Neural cell (in vitro differentiated cells): ENCODE measurements around the gene PID1. TPM values are rescaled to one million over a fixed set of nuclear protein-coding genes. Genes with fewer than 3 reads are reported as not detected.

Experiments used
- H2AFZ ChIP-seq: fragments of 200-600, 300-800 bp; sonication (generic), shearing (Covaris generic); 2 replicates; pipeline ENCODE4 v1.6.0; 2014; ENCODE audit warnings: low read depth, mild to moderate bottlenecking, antibody characterized with exemption, low read length, moderate library complexity
- H3F3A ChIP-seq: fragments of 200-600 bp; shearing (Covaris generic); 2 replicates; pipeline ENCODE4 v1.6.1; 2016; ENCODE audit warnings: mild to moderate bottlenecking, moderate library complexity, mixed read lengths, antibody characterized with exemption, low read length; ENCODE audit not compliant: insufficient read depth, poor library complexity, severe bottlenecking
- H3K27ac ChIP-seq: fragments of 200-600, 300-800 bp; sonication (generic), shearing (Covaris generic); 2 replicates; pipeline ENCODE4 v1.5.1; 2014; ENCODE audit warnings: mild to moderate bottlenecking, low read length, moderate library complexity
- H3K27me3 ChIP-seq: fragments of 300-800, 200-600 bp; sonication (generic), shearing (Covaris generic); 2 replicates; pipeline ENCODE4 v1.6.0; 2014; ENCODE audit warnings: mild to moderate bottlenecking, low read depth, low read length, moderate library complexity; ENCODE audit not compliant: insufficient read depth
- H3K36me3 ChIP-seq: fragments of 300-800, 200-600 bp; sonication (generic), shearing (Covaris generic); 2 replicates; pipeline ENCODE4 v1.5.1; 2014; ENCODE audit warnings: mild to moderate bottlenecking, antibody characterized with exemption, low read length, moderate library complexity; ENCODE audit not compliant: insufficient read depth
- H3K4me2 ChIP-seq: fragments of 300-800, 200-600 bp; sonication (generic), shearing (Covaris generic); 2 replicates; pipeline ENCODE4 v1.6.0; 2014; ENCODE audit warnings: mild to moderate bottlenecking, low read length
- H3K4me3 ChIP-seq: fragments of 300-800, 200-600 bp; sonication (generic), shearing (Covaris generic); 2 replicates; pipeline ENCODE4 v1.5.1; 2014; ENCODE audit warnings: mild to moderate bottlenecking, low read length, moderate library complexity
- H3K79me2 ChIP-seq: fragments of 200-600 bp; shearing (Covaris generic); replicated peaks from 2 replicates; pipeline ENCODE4 v1.6.0; 2014; ENCODE audit warnings: mild to moderate bottlenecking, low read length, moderate library complexity; ENCODE audit not compliant: insufficient read depth
- H3K9ac ChIP-seq: fragments of 300-800, 200-600 bp; sonication (generic), shearing (Covaris generic); 2 replicates; pipeline ENCODE4 v1.6.1; 2016; ENCODE audit warnings: mild to moderate bottlenecking, low read length, mixed read lengths
- H3K9me2 ChIP-seq: fragments of 200-600 bp; shearing (Covaris generic); 2 replicates; pipeline ENCODE4 v1.6.1; 2016; ENCODE audit warnings: mild to moderate bottlenecking, low read length, mixed read lengths; ENCODE audit not compliant: insufficient read depth
- H3K9me3 ChIP-seq: fragments of 200-600, 300-800 bp; sonication (generic), shearing (Covaris generic); 2 replicates; pipeline ENCODE4 v1.6.1; 2016; ENCODE audit warnings: mild to moderate bottlenecking, mixed run types, low read length, moderate library complexity, mixed read lengths
- H4K20me1 ChIP-seq: fragments of 200-600 bp; shearing (Covaris generic); 2 replicates; pipeline ENCODE4 v1.6.1; 2016; ENCODE audit warnings: mild to moderate bottlenecking, mixed run types; ENCODE audit not compliant: insufficient read depth
- CTCF ChIP-seq: fragments of 450-650 bp; IDR thresholded peaks from 2 replicates; pipeline ENCODE4 v1.5.1; 2014; ENCODE audit warnings: antibody characterized with exemption, mild to moderate bottlenecking, moderate library complexity; ENCODE audit not compliant: poor library complexity, severe bottlenecking
- EP300 ChIP-seq: fragments of 450-650 bp; conservative IDR thresholded peaks from 2 replicates; pipeline ENCODE4 v1.6.1; 2014; ENCODE audit warnings: antibody characterized with exemption, mild to moderate bottlenecking, moderate library complexity; ENCODE audit not compliant: poor library complexity, severe bottlenecking
- EZH2 ChIP-seq: fragments of 200-600, 300-800 bp; shearing (Covaris generic), sonication (generic); IDR thresholded peaks from 2 replicates; pipeline ENCODE4 v1.6.1; 2014; ENCODE audit warnings: antibody characterized with exemption, low read length, borderline replicate concordance, mild to moderate bottlenecking; ENCODE audit not compliant: insufficient read depth, poor library complexity, severe bottlenecking
- MXI1 ChIP-seq: fragments of 450-650 bp; conservative IDR thresholded peaks from 2 replicates; pipeline ENCODE4 v1.6.1; 2014; ENCODE audit warnings: antibody characterized with exemption, mild to moderate bottlenecking; ENCODE audit not compliant: poor library complexity, severe bottlenecking
- POLR2AphosphoS5 ChIP-seq: IDR thresholded peaks from 2 replicates; pipeline ENCODE4 v1.6.1; 2012
- RAD21 ChIP-seq: fragments of 450-650 bp; conservative IDR thresholded peaks from 2 replicates; pipeline ENCODE4 v1.6.1; 2014; ENCODE audit warnings: antibody characterized with exemption, mild to moderate bottlenecking, moderate library complexity
- SMC3 ChIP-seq: fragments of 450-650 bp; conservative IDR thresholded peaks from 2 replicates; pipeline ENCODE4 v1.6.1; 2014; ENCODE audit warnings: antibody characterized with exemption, mild to moderate bottlenecking, moderate library complexity; ENCODE audit not compliant: poor library complexity
- TAF1 ChIP-seq: IDR thresholded peaks from 2 replicates; pipeline ENCODE4 v1.6.1; 2012; ENCODE audit warnings: low read depth
- polyA plus RNA-seq: library from polyadenylated mRNA; depleted of rRNA; stranded (reverse); fragments of >200 nt; gene quantifications from 2 replicates; pipeline ENCODE4 v1.2.3, GENCODE V29; 2014
- TF ChIP-seq, protein P1 (sequence below): IDR thresholded peaks from 2 replicates; pipeline ENCODE4 v1.6.1; 2012; ENCODE audit warnings: borderline replicate concordance

The PID1 gene
- polyA plus RNA-seq, 1 donor from 2014 or later, result 11.0 TPM

DNA sequence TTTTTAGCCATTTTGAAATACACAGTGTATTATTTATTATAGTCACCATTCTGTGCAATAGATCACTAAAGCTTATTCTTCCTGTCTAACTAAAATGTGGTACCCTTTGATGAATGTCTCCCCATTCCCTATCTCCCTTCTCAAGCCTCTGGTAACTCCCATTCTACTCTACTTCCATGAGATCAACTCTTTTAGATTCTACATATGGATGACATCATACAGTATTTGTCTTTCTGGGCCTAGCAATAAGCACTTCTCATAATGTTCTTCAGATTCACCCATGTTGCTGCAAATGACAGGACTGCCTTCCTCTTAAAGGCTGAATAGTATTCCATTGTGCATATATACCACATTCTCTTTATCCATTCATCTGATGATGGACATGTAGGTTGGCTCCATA, 210.9 kb downstream of the PID1 start:
- no peaks in the 10 kb centered on the region for H3K9me2 ChIP-seq
- TF ChIP-seq EP300, result no peak
- no peak for TF ChIP-seq TAF1
- no peak for TF ChIP-seq CTCF
- TF ChIP-seq, protein P1, sequence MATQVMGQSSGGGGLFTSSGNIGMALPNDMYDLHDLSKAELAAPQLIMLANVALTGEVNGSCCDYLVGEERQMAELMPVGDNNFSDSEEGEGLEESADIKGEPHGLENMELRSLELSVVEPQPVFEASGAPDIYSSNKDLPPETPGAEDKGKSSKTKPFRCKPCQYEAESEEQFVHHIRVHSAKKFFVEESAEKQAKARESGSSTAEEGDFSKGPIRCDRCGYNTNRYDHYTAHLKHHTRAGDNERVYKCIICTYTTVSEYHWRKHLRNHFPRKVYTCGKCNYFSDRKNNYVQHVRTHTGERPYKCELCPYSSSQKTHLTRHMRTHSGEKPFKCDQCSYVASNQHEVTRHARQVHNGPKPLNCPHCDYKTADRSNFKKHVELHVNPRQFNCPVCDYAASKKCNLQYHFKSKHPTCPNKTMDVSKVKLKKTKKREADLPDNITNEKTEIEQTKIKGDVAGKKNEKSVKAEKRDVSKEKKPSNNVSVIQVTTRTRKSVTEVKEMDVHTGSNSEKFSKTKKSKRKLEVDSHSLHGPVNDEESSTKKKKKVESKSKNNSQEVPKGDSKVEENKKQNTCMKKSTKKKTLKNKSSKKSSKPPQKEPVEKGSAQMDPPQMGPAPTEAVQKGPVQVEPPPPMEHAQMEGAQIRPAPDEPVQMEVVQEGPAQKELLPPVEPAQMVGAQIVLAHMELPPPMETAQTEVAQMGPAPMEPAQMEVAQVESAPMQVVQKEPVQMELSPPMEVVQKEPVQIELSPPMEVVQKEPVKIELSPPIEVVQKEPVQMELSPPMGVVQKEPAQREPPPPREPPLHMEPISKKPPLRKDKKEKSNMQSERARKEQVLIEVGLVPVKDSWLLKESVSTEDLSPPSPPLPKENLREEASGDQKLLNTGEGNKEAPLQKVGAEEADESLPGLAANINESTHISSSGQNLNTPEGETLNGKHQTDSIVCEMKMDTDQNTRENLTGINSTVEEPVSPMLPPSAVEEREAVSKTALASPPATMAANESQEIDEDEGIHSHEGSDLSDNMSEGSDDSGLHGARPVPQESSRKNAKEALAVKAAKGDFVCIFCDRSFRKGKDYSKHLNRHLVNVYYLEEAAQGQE, result no peak
- TF ChIP-seq RAD21, result no peak
- no peak for TF ChIP-seq SMC3
- TF ChIP-seq EZH2, result no peak
- no peak for TF ChIP-seq POLR2AphosphoS5
- no peak for TF ChIP-seq MXI1

GRCh38 chr2:229059331-229060033, 211.6 kb downstream of the PID1 start:
- Histone ChIP-seq H2AFZ (no peak overlapping the region), H3K9me2 (no peaks in the 10 kb centered on the region), H3K79me2 (no peaks in the 10 kb centered on the region), H3K9me3 (no peaks in the 10 kb centered on the region), H3K4me2 (no peak overlapping the region), H3K27me3 (no peaks in the 10 kb centered on the region), H3K9ac (no peak overlapping the region), H3K36me3 (no peaks in the 10 kb centered on the region), H3K27ac (no peak overlapping the region), H3F3A (no peaks in the 10 kb centered on the region), H4K20me1 (no peaks in the 10 kb centered on the region), H3K4me3 (no peak overlapping the region)
- no peak for TF ChIP-seq SMC3

More for the DNA sequence above, 210.9 kb downstream of the PID1 start:
- Histone ChIP-seq H3K27me3 (no peaks in the 10 kb centered on the region), H3K4me2 (no peak overlapping the region), H3K9me3 (no peaks in the 10 kb centered on the region), H3F3A (no peaks in the 10 kb centered on the region), H3K36me3 (no peaks in the 10 kb centered on the region), H4K20me1 (no peaks in the 10 kb centered on the region), H2AFZ (no peak overlapping the region), H3K4me3 (no peak overlapping the region), H3K27ac (no peak overlapping the region), H3K79me2 (no peaks in the 10 kb centered on the region), H3K9ac (no peak overlapping the region)
